GM15510 (cell line): ENCODE measurements around the gene KCNMA1.

Source experiments
- POLR2A ChIP-seq: IDR thresholded peaks from 3 replicates; pipeline ENCODE4 v1.6.1; 2011; ENCODE audit warnings: borderline replicate concordance; ENCODE audit not compliant: insufficient read length; ENCODE audit errors: extremely low read depth

Gene KCNMA1

GRCh38 chr10:77670817-77671443 is 33.3 kb upstream of the KCNMA1 start:
- no peak for TF ChIP-seq POLR2A

- TF ChIP-seq POLR2A = no peak
These were observed 32.3 kb upstream of the KCNMA1 start for GRCh38 chr10:77669892-77670291.

GRCh38 chr10:77667426-77668324 is 30.1 kb upstream of the KCNMA1 start:
- TF ChIP-seq POLR2A = no peak

- no peak for TF ChIP-seq POLR2A
These were observed 29.2 kb upstream of the KCNMA1 start for GRCh38 chr10:77666821-77667220.

- TF ChIP-seq POLR2A = no peak
These were observed 27.1 kb upstream of the KCNMA1 start for GRCh38 chr10:77664696-77665095.

GRCh38 chr10:77664008-77664407 is 26.4 kb upstream of the KCNMA1 start:
- no peak for TF ChIP-seq POLR2A

GRCh38 chr10:77661674-77662073 is 24.1 kb upstream of the KCNMA1 start:
- no peak for TF ChIP-seq POLR2A

- TF ChIP-seq POLR2A = no peak
These were observed 23.5 kb upstream of the KCNMA1 start for GRCh38 chr10:77661100-77661499.

GRCh38 chr10:77653210-77653609 is 15.6 kb upstream of the KCNMA1 start:
- no peak for TF ChIP-seq POLR2A

- TF ChIP-seq POLR2A = no peak
These were observed 12.0 kb upstream of the KCNMA1 start for GRCh38 chr10:77649333-77650331.

- no peak for TF ChIP-seq POLR2A
These were observed 10.9 kb upstream of the KCNMA1 start for GRCh38 chr10:77648472-77648871.

GRCh38 chr10:77647543-77648293 is 10.1 kb upstream of the KCNMA1 start:
- TF ChIP-seq POLR2A = no peak

- TF ChIP-seq POLR2A = no peak
These were observed 7.1 kb upstream of the KCNMA1 start for GRCh38 chr10:77644557-77645243.
